H1 (cell line): ENCODE data around the gene TRNAU1AP. TPM values are rescaled to one million over a fixed set of nuclear protein-coding genes. Genes with fewer than 3 reads are reported as not detected.

ENCODE experiments used
- ATF3 ChIP-seq: IDR thresholded peaks from 2 replicates; pipeline ENCODE4 v1.6.1; 2011; ENCODE audit warnings: low read depth, mild to moderate bottlenecking, low read length; ENCODE audit not compliant: insufficient read depth
- BCL11A ChIP-seq, 2 experiments: IDR thresholded peaks; one replicate each; pipeline ENCODE4 v1.6.1; 2011; ENCODE audit warnings: low read depth in 2 of 2, low read length in 2 of 2, mild to moderate bottlenecking in 2 of 2
- EZH2 ChIP-seq: fragments of 200-600 bp; sonication (generic); IDR thresholded peaks from 2 replicates; pipeline ENCODE4 v1.7.1; 2012; ENCODE audit warnings: low read depth, mild to moderate bottlenecking, moderate library complexity, low read length, inconsistent platforms; ENCODE audit not compliant: severe bottlenecking
- JUND ChIP-seq: IDR thresholded peaks from 2 replicates; pipeline ENCODE4 v1.6.1; 2011; ENCODE audit warnings: mild to moderate bottlenecking, improper control_type of control experiment, low read length
- POLR2A ChIP-seq, 2 experiments: IDR thresholded peaks; 1 replicate in 1 of 2; 2 replicates in 1 of 2; pipeline ENCODE4 v1.6.1; 2011; ENCODE audit warnings: low read depth in 2 of 2, low read length in 2 of 2, mild to moderate bottlenecking in 2 of 2; ENCODE audit errors: control extremely low read depth in 1 of 2
- RAD21 ChIP-seq, 2 experiments: IDR thresholded peaks in 1 of 2; conservative IDR thresholded peaks in 1 of 2; 2 replicates each; pipeline ENCODE4 v1.6.1; 2011; ENCODE audit warnings: low read depth in 2 of 2, low read length in 2 of 2, improper control_type of control experiment in 1 of 2, inconsistent platforms in 1 of 2, mild to moderate bottlenecking in 1 of 2, moderate library complexity in 1 of 2
- SP1 ChIP-seq: IDR thresholded peaks from 2 replicates; pipeline ENCODE4 v1.6.1; 2011; ENCODE audit warnings: low read depth, low read length
- SP2 ChIP-seq: IDR thresholded peaks from 2 replicates; pipeline ENCODE4 v1.6.1; 2012; ENCODE audit warnings: mild to moderate bottlenecking, low read length, inconsistent platforms
- SP4 ChIP-seq: IDR thresholded peaks from 2 replicates; pipeline ENCODE4 v1.6.1; 2012; ENCODE audit warnings: low read length, inconsistent platforms
- polyA plus RNA-seq, 7 experiments: library from polyadenylated mRNA; depleted of rRNA in 3 of 7; stranded (reverse) in 5 of 7; unstranded in 2 of 7; fragments of >200 nt in 5 of 7; fragments of 200-250 nt in 2 of 7; gene quantifications; 1 replicate in 5 of 7; 2 replicates in 1 of 7; 4 replicates in 1 of 7; pipeline versions ENCODE4 v1.2.1 to v1.2.3, GENCODE V29; 2011 to 2013; ENCODE audit warnings: missing spikeins in 2 of 7, mixed read lengths in 2 of 7
- total RNA-seq: library from RNA; stranded (reverse); fragmentation: NEBNext Ultra II Directional; extraction: Animal tissue kit (Norgen Biotek cat#: 25700); gene quantifications from 2 replicates; pipeline ENCODE4 v1.2.1, GENCODE V29; 2021

Gene TRNAU1AP
- total and polyA plus RNA-seq, 2 of the 8 experiments (the other 6 are each of a cell fraction or from before 2014, with no cell fraction given): 35.2 to 37.1 TPM

GRCh38 chr1:28581531-28582247 lies 28.8 kb downstream of the TRNAU1AP start (continued):
- TF ChIP-seq ATF3: no peak
- no peak for TF ChIP-seq SP2
- TF ChIP-seq RAD21 (IDR thresholded peaks at IDR 0.05 in 1 of 2, conservative IDR thresholded peaks at IDR 0.05 in 1 of 2; ENCODE audit: low read depth in 2 of 2, low read length in 2 of 2): peak in 1 of 2 experiments; percentile 3; a peak in 1 of 4 replicates
- no peak for TF ChIP-seq EZH2
- TF ChIP-seq SP1: peak; percentile 77
- TF ChIP-seq SP4: no peak
- no peak for TF ChIP-seq BCL11A (IDR thresholded peaks at IDR 0.05; ENCODE audit: low read depth in 2 of 2, low read length in 2 of 2)
- peak; percentile 24; the same call in 1 of the 2 replicates for TF ChIP-seq JUND
- peak; percentile 100 for TF ChIP-seq POLR2A (IDR thresholded peaks at IDR 0.05; ENCODE audit: control extremely low read depth in 1 of 2, low read depth in 2 of 2, low read length in 2 of 2)
